Stimulated activated CD8-positive, alpha-beta memory T cell treated with anti-CD3 and anti-CD28 coated beads, Interleukin-4, amount 100 ng/mL, for 24 hours (primary cell): ENCODE measurements around the gene GINS3.

Experiments used
- DNase-seq: peaks from one replicate; pipeline ENCODE4 v3.0.0-alpha.2; 2020; ENCODE audit warnings: low read depth

Gene GINS3

GRCh38 chr16:58425756-58426494 lies 33.7 kb downstream of the GINS3 start:
- DNase-seq, result peak; percentile 19

GRCh38 chr16:58426966-58427365 lies 34.7 kb downstream of the GINS3 start:
- DNase-seq, result no peak

DNA sequence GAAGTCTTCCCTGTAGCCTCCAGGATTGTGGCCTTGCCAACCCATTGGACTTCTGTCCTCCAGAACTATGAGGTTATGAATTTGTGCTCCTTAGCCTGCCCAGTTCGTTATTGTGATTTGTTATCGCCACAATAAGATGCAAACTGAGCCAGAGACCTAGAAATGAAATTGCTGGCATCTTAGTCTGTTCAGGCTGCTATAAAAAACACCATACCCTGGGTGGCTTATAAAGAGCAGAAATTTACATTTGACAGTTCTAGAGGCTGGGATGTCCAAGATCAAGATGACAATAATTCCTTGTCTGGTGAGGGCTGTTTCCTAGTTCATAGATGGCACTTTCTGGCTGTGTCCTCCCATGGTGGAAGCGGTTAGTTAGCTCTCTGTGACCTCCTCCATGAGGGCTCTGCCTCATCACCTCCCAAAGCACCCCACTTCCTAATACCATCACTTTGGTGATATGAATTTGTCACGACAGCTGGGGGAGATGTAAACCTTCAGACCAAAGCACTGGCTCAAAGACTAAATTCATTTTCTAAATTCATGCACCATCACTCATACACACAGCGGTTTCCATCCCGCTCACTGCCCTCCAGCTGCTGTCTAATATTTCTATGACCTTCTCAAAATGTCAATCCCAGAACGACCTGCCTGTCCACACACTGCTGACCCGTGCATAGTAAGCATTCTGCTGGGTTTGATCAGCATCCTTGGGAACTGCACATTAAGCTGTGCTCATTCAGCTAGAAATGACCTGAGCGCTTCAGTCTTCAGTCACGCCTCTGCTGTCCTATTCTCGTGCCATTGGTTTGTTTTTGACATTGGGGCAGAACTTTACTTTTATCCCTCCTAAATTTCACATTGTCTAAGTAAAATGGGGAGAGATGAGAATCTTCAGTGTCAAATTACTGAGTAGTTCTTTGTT lies 36.6 kb downstream of the GINS3 start:
- no peak for DNase-seq

- DNase-seq, result no peak
Measured at GRCh38 chr16:58430718-58431117, 38.4 kb downstream of the GINS3 start.

DNA sequence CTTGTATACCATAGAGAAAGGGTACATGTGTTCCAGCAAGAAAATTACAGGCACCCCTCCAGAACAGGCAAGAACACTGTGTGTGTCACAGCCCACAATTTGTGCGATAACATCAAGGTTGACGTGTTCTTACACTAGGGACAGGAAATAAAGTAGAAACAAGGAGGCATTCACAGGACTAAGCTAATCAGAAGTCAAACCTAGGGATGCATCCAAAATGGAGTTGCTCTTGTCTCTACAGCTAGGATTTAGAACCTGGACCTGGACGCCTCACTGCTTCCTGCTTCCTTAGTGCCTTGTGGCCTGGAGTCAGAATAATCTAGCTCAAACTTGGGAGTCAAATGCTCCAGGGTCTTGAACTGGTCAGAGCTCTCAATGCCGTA lies 41.3 kb downstream of the GINS3 start:
- DNase-seq, result no peak

DNA sequence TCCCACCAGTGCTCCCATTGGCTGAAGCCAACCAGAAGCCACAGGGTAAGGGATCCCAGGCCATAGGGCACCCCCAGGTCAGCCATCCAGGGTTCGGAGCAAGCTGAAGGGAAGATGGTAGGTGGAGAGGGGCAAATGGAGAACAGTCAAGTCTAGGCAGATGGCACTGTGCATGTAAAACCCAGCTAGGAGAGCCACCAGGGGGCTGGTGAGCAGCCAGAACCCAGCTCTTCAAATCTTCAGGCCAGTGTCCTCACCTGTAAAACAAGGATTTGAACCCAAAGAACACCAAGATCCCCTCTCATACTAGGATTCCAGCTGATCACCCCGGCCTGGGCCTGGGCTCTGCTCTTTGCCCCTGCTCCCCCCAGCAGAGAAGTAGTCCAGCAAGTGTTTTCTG lies 43.5 kb downstream of the GINS3 start:
- no peak for DNase-seq

- DNase-seq, result no peak
Measured at GRCh38 chr16:58440131-58440530, 47.9 kb downstream of the GINS3 start.

DNA sequence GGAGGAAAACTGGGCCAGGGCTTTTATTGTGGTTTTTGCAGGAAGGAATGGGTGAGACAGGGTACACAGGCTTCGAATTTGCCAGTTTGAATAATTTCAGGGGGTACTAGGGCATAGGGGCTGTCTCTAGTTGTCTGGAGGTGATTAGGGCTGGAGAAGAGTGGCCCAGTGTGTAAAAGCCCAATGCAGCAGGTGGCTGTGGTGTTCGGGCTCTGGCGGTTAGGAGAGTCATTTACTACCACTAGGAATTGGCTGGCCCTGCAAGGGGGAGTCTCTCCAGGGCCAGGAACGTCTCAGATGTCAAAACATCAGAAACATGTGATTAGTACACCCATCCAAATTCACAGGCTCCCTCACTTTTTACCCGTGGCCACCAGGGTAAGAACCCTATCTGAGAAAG lies 50.3 kb downstream of the GINS3 start:
- no peak for DNase-seq

GRCh38 chr16:58443783-58444182 lies 51.5 kb downstream of the GINS3 start:
- DNase-seq, result no peak

- no peak for DNase-seq
Measured at GRCh38 chr16:58444265-58444664, 52.0 kb downstream of the GINS3 start.

GRCh38 chr16:58448890-58449289 lies 56.6 kb downstream of the GINS3 start:
- DNase-seq, result no peak

DNA sequence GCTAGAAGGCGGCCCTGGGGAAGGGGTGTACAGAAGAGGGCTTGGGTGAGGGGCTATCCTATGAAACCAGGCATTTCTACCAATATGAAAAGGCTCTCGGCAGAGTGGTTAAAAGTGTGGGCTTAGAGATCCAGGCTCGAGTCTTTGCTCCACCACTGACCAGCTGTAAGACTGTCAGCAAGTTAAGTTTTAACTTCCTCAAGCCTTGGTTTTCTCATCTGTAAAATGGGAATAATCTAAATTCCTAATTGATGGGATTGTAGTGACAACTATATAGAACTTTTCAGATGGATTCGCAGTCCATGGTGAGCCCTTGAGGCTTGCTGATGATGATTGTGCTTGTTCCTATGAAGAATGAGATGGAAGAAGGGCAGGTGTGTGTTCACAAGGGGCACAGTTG lies 57.0 kb downstream of the GINS3 start:
- no peak for DNase-seq

- DNase-seq, result no peak
Measured at GRCh38 chr16:58449768-58450167, 57.5 kb downstream of the GINS3 start.

DNA sequence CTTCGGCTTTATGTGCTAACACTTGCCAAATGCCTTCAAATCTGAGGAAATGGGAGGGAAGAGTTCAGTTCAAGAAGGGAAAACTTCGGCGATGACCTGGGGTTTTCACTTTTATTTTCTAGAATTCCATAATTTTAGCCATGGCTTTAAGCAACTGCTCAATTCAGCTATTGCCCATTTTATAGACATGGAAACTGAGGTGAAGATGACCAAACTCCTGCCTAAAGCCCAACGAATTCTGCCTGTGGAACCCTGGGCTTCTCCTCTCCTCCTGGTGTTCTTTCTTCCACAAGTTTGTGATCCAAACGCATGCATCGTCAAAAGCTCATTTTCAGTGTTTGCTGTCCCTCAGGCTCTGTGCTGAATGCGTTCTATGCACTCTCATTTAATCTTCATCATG lies 58.3 kb downstream of the GINS3 start:
- DNase-seq, result no peak

- DNase-seq, result no peak
Measured at GRCh38 chr16:58451265-58451689, 59.0 kb downstream of the GINS3 start.

- DNase-seq, result no peak
Measured at GRCh38 chr16:58451945-58452401, 59.7 kb downstream of the GINS3 start.

DNA sequence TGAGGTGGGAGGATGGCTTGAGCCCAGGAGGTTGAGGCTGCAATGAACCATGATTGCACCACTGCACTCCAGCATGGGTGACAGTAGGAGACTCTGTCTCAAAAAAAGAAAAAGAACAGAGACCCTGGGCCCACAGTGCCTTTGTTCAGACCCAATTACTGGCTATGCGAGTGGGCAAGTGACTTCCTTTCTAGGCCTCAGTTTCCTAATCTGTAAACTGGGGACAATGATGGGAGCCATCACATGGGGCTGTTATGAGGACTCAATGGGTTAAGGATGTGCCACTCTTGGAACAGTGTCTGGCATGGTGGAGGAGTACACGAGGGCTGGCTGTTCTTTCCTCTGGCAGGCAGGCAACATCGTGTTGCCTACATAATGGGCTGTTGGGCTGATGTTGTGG lies 60.4 kb downstream of the GINS3 start:
- DNase-seq, result no peak

DNA sequence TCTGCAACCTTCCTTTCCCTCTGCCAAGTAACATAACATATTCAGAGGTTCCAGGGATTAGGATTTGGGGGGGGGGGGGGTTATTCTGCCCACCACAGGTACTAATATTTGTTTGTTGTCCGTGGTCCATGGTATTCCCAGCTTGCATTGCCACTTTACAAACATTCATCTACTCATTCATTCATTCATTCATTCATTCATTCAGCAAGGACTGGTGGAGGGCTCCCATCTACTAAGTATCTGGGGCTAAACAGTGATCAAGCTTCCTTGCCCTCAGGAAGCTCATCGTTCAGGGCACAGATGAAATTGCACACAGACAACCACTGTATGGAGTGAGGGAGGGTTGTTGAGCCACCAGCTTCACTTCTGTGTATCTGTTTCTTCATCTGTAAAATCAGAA lies 61.9 kb downstream of the GINS3 start:
- DNase-seq, result no peak

- DNase-seq, result no peak
Measured at GRCh38 chr16:58454856-58455255, 62.6 kb downstream of the GINS3 start.
